ENCODE data around the gene EDRF1. TPM values are rescaled to one million over a fixed set of nuclear protein-coding genes. Genes with fewer than 3 reads are reported as not detected.

Gene EDRF1
- total and polyA plus RNA-seq, 2 of the 13 experiments (the other 11 are each of a cell fraction or from before 2014, with no cell fraction given): 16.9 to 26.7 TPM

DNA sequence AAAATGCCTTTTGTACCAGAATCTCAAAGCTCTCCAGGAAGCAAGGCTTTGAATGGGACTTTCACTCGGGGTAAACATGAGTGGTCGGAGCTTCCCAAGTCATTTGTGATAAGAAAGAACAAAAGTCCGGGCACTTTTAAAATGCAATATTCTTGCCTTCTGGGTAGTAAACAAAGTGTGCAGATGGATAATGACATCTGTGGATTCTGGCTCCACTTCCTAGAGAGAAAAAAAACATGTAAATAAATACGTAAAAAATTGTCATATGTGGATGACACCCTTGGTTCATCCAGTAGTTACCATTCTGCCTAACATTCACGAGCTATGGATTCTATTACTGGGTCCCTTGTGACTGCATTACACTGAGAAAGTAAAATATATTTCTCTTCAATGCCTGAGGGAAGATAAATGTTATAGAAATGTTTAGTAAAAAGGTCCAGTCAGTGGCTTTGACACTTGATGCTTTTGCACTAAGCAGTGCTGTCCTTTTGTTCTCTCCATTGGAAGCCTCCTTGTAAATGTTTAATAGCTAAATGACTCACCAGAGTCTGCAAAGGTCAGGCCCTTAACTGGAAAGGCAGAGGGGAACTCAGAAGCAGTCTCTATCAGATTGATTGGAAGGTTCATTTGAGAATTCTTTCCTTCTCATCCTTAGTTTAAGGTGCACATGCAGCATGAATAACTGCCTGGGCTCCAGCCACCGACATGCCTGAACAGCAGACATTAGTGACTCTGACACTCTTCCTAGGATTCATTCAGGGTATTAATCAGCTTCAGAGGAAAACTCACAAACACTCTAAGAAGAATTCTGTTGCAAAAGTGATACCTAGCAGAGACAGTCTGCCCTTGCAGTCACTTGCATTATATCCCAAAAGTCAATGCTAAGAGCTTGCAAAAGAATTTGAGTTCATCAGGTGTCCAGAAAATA lies 11.7 kb upstream of the EDRF1 start (continued):
- no peak for TF ChIP-seq SOX13 (IDR thresholded peaks at IDR 0.05)
- TF ChIP-seq SOX13 (CRISPR knock-in tag; conservative IDR thresholded peaks at IDR 0.05 in 1 of 2, IDR thresholded peaks at IDR 0.05 in 1 of 2): 0 out of 4 replicates have a peak, but pooled peaks of 1 of the 2 experiments have one; percentile 22
- TF ChIP-seq, protein P1, sequence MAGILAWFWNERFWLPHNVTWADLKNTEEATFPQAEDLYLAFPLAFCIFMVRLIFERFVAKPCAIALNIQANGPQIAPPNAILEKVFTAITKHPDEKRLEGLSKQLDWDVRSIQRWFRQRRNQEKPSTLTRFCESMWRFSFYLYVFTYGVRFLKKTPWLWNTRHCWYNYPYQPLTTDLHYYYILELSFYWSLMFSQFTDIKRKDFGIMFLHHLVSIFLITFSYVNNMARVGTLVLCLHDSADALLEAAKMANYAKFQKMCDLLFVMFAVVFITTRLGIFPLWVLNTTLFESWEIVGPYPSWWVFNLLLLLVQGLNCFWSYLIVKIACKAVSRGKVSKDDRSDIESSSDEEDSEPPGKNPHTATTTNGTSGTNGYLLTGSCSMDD (CRISPR knock-in tag; IDR thresholded peaks at IDR 0.05): no peak

DNA sequence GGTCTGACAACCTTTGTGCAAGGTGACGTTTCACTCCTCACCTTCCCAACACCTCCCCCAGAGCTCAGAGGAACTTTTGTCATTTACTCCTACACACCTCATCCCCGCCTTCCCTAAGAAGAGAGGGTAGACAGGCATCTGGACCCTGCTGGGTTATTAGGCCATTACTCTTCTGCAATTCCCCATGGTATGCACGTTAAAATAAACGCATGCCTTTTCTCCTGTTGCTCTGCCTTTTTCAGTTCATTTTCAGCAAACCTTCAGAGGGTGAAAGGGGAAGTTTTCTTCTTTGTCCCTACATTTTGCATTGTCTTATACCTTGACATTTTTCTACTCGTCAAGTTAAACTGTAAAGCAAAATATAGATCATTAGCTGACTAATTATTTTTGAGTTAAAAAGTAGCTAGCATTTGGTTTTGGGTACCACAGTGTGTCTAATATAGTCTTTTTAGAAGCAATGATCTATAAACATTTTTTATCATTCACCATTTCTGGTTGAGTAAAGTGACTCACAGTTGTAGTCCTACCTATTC lies 10.5 kb upstream of the EDRF1 start:
- H3K4me1 ChIP-seq (ENCODE audit: insufficient read depth, low read length): peaks cover 34% of the 10 kb centered on the region
- ChIA-PET CTCF (ENCODE audit: low intra/inter-chr PET ratio, low total read pairs) (no interaction called here), POLR2A (interaction anchor here (1.8 to 2.6 kb wide), 2 partner anchors 9 to 10 kb away, joined by 3 to 11 read pairs; partner anchors contain the start of gene EDRF1)
- in situ Hi-C loops (cut with HindIII; ENCODE audit: extremely low pct_ligation_motif_present, low pct_unique_long_range_greater_than_20kb): no loop called here
- no peaks in the 10 kb centered on the region; a peak in 1 of 5 replicates for H3K27me3 ChIP-seq (ENCODE audit: control insufficient read depth in 1 of 2, insufficient read depth in 2 of 2, low read length in 2 of 2)
- TF ChIP-seq ZBTB8A (CRISPR knock-in tag; IDR thresholded peaks at IDR 0.05; ENCODE audit: borderline replicate concordance, low read depth) (no peak), ZNF138 (CRISPR knock-in tag; IDR thresholded peaks at IDR 0.05; ENCODE audit: low read depth) (no peak), ZBTB3 (CRISPR knock-in tag; IDR thresholded peaks at IDR 0.05; ENCODE audit: borderline replicate concordance, low read depth) (no peak)
- TF ChIP-seq, protein P2, sequence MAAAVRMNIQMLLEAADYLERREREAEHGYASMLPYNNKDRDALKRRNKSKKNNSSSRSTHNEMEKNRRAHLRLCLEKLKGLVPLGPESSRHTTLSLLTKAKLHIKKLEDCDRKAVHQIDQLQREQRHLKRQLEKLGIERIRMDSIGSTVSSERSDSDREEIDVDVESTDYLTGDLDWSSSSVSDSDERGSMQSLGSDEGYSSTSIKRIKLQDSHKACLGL (CRISPR knock-in tag; IDR thresholded peaks at IDR 0.05): no peak
- FAIRE-seq: no peak
- H3K27ac ChIP-seq (ENCODE audit: extremely low read length, insufficient read depth, low read length): no peak overlapping the region
- H3K36me3 ChIP-seq (replicated peaks in 1 of 2; ENCODE audit: control insufficient read depth in 1 of 2, insufficient read depth in 2 of 2, low read length in 2 of 2): no peaks in the 10 kb centered on the region
- H3K9ac ChIP-seq (ENCODE audit: insufficient read depth, low read depth, low read length): no peak overlapping the region
- no peak overlapping the region for H3K4me3 ChIP-seq (replicated peaks in 1 of 3; ENCODE audit: insufficient read depth in 1 of 3, low read depth in 2 of 3, low read length in 3 of 3)
- no peak for DNase-seq (ENCODE audit: low spot score)
- ATAC-seq: no peak
- no TSS peak for BruUV-seq (replicated peaks)
- WGBS (ENCODE audit: low lambda C conversion rate): 38% methylated on average over 5 of the region's 5 CpGs
- intact Hi-C loops (cut with micrococcal nuclease; ENCODE audit: unreplicated experiment): no loop called here
- H4K20me1 ChIP-seq (ENCODE audit: insufficient read depth, low read length): no peaks in the 10 kb centered on the region
- no peak overlapping the region for H2AFZ ChIP-seq (ENCODE audit: low read length)
- H3K9me3 ChIP-seq (ENCODE audit: low read length): no peaks in the 10 kb centered on the region
- H3K79me2 ChIP-seq (ENCODE audit: insufficient read depth, low read length): no peaks in the 10 kb centered on the region
- no peak overlapping the region for H3K4me2 ChIP-seq (ENCODE audit: low read depth, low read length)

All from HepG2 (cell line).